GM10266 (cell line): Measurements from ENCODE around the gene CD70.
"Not testable (repeated sequence)": the region's sequence is repeated elsewhere in the genome, so short reads cannot be mapped to it uniquely, and the experiment has no call there.

Source experiments
- DNase-seq: peaks from one replicate; pipeline ENCODE4 v3.0.0; 2012; ENCODE audit errors: extremely low spot score
- TF ChIP-seq, protein P1 (sequence below): IDR thresholded peaks from 2 replicates; pipeline ENCODE4 v1.5.1; 2012; ENCODE audit warnings: mild to moderate bottlenecking, low read depth; ENCODE audit not compliant: control insufficient read depth, insufficient read depth; ENCODE audit errors: missing control alignments

Gene CD70

DNA sequence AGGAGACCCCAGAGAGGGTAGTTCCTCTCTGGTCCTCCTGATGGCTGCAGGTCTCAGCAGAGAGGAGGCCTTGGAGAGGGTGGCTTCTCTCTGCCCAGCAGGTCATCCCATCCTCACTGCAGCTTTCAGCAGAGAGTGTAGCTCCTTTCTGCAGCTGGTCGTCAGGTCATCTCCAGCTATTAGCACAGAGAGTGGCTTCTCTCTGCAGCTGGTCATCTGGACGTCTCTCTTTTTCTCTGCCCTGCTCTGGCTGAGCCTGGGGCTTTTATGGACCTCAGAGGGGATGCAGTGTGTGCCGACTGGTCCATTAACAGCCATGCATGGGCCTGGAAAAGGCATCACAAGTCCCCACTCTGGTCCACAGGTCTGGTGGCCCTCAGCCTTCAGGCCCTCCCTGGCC is 39.9 kb downstream of the CD70 start:
- TF ChIP-seq, protein P1, sequence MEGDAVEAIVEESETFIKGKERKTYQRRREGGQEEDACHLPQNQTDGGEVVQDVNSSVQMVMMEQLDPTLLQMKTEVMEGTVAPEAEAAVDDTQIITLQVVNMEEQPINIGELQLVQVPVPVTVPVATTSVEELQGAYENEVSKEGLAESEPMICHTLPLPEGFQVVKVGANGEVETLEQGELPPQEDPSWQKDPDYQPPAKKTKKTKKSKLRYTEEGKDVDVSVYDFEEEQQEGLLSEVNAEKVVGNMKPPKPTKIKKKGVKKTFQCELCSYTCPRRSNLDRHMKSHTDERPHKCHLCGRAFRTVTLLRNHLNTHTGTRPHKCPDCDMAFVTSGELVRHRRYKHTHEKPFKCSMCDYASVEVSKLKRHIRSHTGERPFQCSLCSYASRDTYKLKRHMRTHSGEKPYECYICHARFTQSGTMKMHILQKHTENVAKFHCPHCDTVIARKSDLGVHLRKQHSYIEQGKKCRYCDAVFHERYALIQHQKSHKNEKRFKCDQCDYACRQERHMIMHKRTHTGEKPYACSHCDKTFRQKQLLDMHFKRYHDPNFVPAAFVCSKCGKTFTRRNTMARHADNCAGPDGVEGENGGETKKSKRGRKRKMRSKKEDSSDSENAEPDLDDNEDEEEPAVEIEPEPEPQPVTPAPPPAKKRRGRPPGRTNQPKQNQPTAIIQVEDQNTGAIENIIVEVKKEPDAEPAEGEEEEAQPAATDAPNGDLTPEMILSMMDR, result no peak
- no peak for DNase-seq

DNA sequence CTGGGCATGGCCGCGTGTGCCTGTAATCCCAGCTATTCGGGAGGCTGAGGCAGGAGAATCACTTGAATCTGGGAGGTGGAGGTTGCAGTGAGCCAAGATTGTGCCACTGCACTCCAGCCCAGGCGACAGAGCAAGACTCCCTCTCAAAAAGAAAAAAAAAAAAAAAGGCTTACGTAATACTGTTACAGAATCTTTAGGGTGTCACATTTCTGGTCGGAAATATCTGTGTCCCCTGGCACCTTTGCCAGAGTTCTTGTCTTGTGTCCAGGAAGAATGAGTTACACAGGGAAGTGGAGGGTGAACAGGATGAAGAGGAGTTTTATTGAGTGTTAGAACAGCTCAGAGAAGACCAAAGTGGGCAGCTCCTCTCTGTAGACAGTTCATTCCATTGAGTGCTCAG is 40.3 kb downstream of the CD70 start:
- DNase-seq, result not testable (repeated sequence)

DNA sequence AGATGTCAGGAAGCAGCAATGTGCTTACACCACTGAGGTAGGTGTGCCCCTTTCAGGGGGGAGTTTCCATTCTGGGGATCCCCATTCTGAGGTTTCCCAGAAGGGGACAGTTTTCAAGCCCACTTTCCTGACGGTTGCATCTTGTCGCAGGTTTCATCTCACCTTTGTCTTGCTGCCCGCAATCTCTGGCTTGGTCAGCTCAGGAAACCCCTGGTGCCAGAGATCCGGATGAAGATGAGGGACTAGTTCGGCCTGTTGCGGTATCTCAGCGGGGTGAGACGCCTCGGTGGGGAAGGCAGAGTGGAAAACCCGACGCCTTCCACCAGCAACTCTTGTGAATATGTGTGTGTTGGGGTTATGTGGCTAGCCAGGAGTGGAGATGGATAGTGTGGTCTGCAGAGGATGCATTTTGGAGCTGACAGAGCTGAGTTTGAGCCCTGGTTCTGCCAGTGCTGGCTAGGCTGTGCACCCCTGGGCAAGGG is 47.0 kb downstream of the CD70 start:
- TF ChIP-seq, protein P1, result no peak
- DNase-seq, result no peak

DNA sequence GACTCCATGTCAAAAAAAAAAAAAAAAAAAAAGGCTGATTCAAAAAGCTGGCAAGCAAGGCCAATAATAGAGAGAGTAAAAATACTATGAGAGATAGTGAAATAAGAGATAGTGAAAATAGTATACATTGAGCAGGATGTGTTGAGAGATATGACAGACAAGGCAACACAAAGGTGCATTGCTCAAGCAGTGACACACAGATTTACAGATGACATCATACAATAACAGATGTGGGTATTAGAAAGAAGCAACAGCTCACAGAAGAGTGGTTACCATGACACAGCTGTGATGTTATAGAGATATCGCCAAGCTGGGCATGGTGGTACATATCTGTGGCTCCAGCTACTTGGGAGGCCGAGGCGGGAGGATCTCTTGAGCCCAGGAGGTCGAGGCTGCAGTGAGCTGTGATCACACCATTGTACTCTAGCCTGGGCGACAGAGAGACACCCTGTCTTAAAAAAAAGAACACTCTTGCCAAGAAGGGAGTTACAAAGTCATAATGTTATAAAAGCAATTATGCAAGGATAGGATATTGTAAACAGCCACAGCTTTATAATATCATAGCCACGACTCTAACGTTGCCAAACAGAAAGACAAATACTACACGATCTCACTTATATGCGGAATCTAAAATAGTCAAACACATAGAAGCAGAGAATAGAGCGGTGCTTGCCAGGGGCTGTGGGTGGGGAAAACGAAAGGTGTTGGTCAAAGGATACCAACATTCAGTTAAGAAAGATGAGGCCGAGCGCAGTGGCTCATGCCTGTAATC is 49.8 kb downstream of the CD70 start:
- DNase-seq, result no peak
- TF ChIP-seq, protein P1, result no peak

DNA sequence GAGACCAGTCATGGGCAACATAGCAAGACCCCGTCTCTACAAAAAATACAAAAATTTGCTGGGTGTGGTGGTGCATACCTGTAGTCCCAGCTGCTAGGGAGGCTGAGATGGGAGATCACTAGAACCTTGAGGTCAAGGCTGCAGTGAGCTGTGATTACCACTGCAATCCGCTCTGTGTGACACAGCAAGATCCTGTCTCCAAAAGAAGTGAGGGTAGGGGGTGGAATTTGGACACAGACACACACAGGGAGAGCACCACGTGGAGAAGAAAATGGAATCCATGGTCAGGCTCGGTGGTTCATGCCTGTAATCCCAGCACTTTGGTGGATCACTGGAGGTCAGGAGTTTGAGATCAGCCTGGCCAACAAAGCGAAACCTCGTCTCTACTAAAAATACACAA is 51.4 kb downstream of the CD70 start:
- no peak for DNase-seq

More for the DNA sequence above, 51.4 kb downstream of the CD70 start:
- TF ChIP-seq, protein P1, result no peak
